ENCODE data around the gene FBLN7.

Gene FBLN7

DNA sequence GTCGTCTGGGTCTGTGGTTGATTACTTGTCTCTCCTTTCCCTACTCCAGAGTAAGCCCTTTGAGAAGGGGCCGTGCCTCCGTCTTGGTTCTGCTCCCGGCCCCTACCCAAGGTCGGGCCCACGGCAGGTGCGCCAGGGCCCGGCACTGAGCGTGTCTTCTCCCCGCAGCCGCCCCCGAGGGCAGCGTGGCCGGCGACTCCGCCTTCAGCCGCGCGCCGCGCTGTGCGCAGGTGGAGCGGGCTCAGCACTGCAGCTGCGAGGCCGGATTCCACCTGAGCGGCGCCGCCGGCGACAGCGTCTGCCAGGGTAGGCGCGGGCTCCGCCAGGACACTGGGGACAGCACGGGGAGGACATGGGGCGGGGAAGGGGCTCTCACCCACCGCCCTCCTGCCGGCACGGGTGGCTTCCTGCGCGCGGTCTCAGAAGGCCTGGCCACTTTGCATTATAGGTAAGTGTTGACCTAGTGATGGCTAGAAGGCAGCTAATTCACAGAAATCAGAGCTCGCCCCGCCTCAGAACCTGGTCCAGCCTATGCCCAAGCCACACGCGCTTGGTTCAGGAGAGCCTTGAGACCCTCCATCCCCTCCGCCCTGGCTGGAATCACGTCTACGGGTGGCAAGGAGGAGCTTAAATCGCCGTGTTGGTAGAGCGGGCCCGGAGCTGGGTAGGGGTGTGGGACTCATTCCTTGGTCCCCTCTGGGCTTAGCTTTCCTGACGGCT is 43.5 kb downstream of the FBLN7 start:
- DNase-seq (ENCODE audit: insufficient read length, low spot score) (no peak), FAIRE-seq (no peak)
- TF ChIP-seq POU2F2 (IDR thresholded peaks at IDR 0.05; ENCODE audit: low read depth, low read length) (no peak), TAF1 (IDR thresholded peaks at IDR 0.05; ENCODE audit: low read depth, low read length) (no peak), PAX5 (IDR thresholded peaks at IDR 0.05; ENCODE audit: insufficient read depth, low read length, severe bottlenecking) (no peak), POLR2AphosphoS5 (IDR thresholded peaks at IDR 0.05; ENCODE audit: low read depth, low read length) (no peak), POLR2A (IDR thresholded peaks at IDR 0.05; ENCODE audit: low read depth, low read length) (no peak), SPI1 (IDR thresholded peaks at IDR 0.05; ENCODE audit: low read depth, low read length) (no peak)

DNA sequence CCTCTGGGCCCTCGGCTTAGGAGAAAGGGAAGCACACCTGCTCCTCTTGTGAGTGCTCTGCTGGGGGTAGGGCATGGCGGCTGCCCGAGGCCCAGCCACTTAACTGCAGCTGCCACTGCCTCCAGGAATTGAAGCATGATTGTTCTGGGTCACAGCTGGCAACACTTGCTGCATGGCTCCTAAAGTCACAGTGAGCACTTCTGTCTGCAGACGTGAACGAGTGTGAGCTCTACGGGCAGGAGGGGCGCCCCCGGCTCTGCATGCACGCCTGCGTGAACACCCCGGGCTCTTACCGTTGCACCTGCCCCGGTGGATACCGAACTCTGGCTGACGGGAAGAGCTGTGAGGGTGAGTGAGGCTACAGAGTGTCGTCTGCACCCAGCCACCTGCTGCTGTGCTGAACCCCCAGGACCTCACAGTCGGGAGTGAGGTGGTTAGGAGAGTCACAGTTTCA is 44.4 kb downstream of the FBLN7 start:
- TF ChIP-seq POLR2A (IDR thresholded peaks at IDR 0.05; ENCODE audit: low read depth, low read length) (no peak), POLR2AphosphoS5 (IDR thresholded peaks at IDR 0.05; ENCODE audit: low read depth, low read length) (no peak), PAX5 (IDR thresholded peaks at IDR 0.05; ENCODE audit: insufficient read depth, low read length, severe bottlenecking) (no peak), POU2F2 (IDR thresholded peaks at IDR 0.05; ENCODE audit: low read depth, low read length) (no peak)
- FAIRE-seq, result peak; percentile 35
- no peak for DNase-seq (ENCODE audit: insufficient read length, low spot score)

DNA sequence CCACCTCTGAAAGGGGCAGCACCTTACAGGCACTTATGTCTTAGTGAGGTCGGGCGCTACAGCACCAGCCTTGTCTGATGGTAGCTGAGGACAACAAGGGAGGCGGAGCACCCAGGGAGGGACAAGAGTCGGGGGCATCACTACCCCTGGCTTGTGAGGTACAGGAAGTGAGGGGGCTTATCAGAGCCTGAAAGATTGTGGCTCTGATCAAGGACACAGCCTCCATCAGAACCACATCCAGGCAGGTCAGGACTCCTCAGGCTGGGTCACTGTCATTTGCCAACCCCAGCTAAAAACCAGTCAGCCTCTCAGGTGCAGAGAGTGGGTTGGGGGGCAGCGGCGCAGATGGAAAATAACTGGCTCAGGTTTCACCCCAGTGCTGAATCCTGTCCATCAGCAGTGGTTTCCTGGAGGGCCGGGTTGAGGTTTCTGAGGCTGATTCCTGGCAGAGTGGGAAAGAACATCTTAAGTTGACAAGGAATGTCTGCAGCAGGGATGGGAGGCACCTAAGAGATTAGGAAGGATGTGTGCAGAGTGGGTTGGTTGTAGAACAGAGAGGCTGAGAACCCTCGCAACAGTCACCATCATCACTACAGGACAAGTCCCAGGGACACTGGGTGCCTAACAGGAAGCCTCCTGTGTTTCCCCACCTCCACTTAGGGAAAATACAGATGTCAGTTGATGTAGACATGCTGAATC is 45.3 kb downstream of the FBLN7 start:
- DNase-seq (ENCODE audit: insufficient read length, low spot score) (no peak), FAIRE-seq (no peak)
- TF ChIP-seq POLR2AphosphoS5 (IDR thresholded peaks at IDR 0.05; ENCODE audit: low read depth, low read length) (no peak), POLR2A (IDR thresholded peaks at IDR 0.05; ENCODE audit: low read depth, low read length) (no peak), POU2F2 (IDR thresholded peaks at IDR 0.05; ENCODE audit: low read depth, low read length) (no peak), TAF1 (IDR thresholded peaks at IDR 0.05; ENCODE audit: low read depth, low read length) (no peak), SPI1 (IDR thresholded peaks at IDR 0.05; ENCODE audit: low read depth, low read length) (no peak), PAX5 (IDR thresholded peaks at IDR 0.05; ENCODE audit: insufficient read depth, low read length, severe bottlenecking) (no peak)

GRCh38 chr2:112184121-112184520 is 45.9 kb downstream of the FBLN7 start:
- TF ChIP-seq PAX5 (IDR thresholded peaks at IDR 0.05; ENCODE audit: insufficient read depth, low read length, severe bottlenecking), result no peak
- DNase-seq (ENCODE audit: insufficient read length, low spot score), result no peak
- no peak for FAIRE-seq

DNA sequence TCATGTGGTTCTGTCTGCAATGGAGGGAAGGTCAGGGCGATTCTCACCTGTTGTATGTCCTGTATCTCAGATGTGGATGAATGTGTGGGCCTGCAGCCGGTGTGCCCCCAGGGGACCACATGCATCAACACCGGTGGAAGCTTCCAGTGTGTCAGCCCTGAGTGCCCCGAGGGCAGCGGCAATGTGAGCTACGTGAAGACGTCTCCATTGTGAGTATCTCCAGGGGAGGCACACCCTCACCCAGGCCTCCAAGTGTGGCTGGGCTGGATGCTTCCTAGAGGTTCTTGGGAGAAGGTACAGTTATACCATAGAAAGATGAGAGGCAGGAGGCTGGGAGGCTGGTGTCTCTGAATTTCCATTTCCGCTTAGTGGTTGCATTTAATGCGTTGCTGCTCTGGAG is 46.9 kb downstream of the FBLN7 start:
- DNase-seq (ENCODE audit: insufficient read length, low spot score) (no peak), FAIRE-seq (no peak)
- TF ChIP-seq PAX5 (IDR thresholded peaks at IDR 0.05; ENCODE audit: insufficient read depth, low read length, severe bottlenecking) (no peak), SPI1 (IDR thresholded peaks at IDR 0.05; ENCODE audit: low read depth, low read length) (no peak), POU2F2 (IDR thresholded peaks at IDR 0.05; ENCODE audit: low read depth, low read length) (no peak), POLR2AphosphoS5 (IDR thresholded peaks at IDR 0.05; ENCODE audit: low read depth, low read length) (no peak), POLR2A (IDR thresholded peaks at IDR 0.05; ENCODE audit: low read depth, low read length) (no peak), TAF1 (IDR thresholded peaks at IDR 0.05; ENCODE audit: low read depth, low read length) (no peak)

GRCh38 chr2:112187046-112187715 is 49.0 kb downstream of the FBLN7 start:
- no peak for TF ChIP-seq POLR2A (IDR thresholded peaks at IDR 0.05; ENCODE audit: low read depth, low read length)
- TF ChIP-seq SPI1 (IDR thresholded peaks at IDR 0.05; ENCODE audit: low read depth, low read length), result no peak
- no peak for TF ChIP-seq POLR2AphosphoS5 (IDR thresholded peaks at IDR 0.05; ENCODE audit: low read depth, low read length)
- TF ChIP-seq TAF1 (IDR thresholded peaks at IDR 0.05; ENCODE audit: low read depth, low read length), result no peak
- no peak for TF ChIP-seq PAX5 (IDR thresholded peaks at IDR 0.05; ENCODE audit: insufficient read depth, low read length, severe bottlenecking)
- no peak for TF ChIP-seq POU2F2 (IDR thresholded peaks at IDR 0.05; ENCODE audit: low read depth, low read length)
- DNase-seq (ENCODE audit: insufficient read length, low spot score) (no peak), FAIRE-seq (no peak)

DNA sequence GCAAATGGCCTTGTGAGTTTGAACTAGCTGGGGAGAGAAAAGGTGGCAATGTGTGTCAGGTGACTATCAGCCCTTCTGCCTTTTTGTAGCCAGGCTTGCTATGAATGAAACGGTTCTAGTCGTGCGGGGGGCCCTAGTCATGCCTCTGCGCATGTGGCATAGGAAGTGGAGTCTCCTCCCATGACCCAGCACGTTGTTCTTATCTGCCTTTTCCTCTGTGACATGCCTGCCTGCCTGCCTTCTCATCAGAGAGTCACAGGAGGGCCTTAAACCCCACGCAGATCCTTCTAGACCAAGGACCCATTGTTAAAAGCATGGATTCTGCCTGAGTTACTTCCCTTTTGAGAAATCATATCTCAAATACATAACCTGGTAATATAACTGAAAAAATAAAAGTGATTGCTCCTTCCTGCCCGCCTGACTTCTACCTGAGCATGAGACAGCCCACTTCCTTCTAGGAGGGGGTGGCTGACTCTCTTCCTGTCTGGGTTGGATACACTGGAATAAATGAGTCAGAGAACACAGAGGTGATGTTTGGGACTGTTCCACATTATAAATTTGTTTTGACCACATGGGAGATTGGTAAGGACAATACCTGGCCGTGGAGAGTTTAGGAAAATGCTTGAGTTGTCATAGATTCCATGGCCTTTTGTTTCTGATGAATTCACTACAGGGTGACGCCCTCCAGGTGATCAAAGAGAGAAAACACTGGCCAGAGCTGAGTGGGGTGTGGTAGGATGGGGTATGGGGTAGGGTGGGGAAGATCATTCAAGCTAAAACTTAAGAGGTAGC is 49.8 kb downstream of the FBLN7 start:
- no peak for TF ChIP-seq TAF1 (IDR thresholded peaks at IDR 0.05; ENCODE audit: low read depth, low read length)
- peak; percentile 30; the same call in 1 of the 2 replicates for TF ChIP-seq SPI1 (IDR thresholded peaks at IDR 0.05; ENCODE audit: low read depth, low read length)
- DNase-seq (ENCODE audit: insufficient read length, low spot score), result peak; percentile 56
- FAIRE-seq, result peak; percentile 85

GRCh38 chr2:112189001-112189556 is 50.9 kb downstream of the FBLN7 start:
- TF ChIP-seq POLR2A (IDR thresholded peaks at IDR 0.05; ENCODE audit: low read depth, low read length) (no peak), TAF1 (IDR thresholded peaks at IDR 0.05; ENCODE audit: low read depth, low read length) (no peak), SPI1 (IDR thresholded peaks at IDR 0.05; ENCODE audit: low read depth, low read length) (no peak), POU2F2 (IDR thresholded peaks at IDR 0.05; ENCODE audit: low read depth, low read length) (no peak), POLR2AphosphoS5 (IDR thresholded peaks at IDR 0.05; ENCODE audit: low read depth, low read length) (no peak), PAX5 (IDR thresholded peaks at IDR 0.05; ENCODE audit: insufficient read depth, low read length, severe bottlenecking) (no peak)
- DNase-seq (ENCODE audit: insufficient read length, low spot score) (no peak), FAIRE-seq (no peak)

DNA sequence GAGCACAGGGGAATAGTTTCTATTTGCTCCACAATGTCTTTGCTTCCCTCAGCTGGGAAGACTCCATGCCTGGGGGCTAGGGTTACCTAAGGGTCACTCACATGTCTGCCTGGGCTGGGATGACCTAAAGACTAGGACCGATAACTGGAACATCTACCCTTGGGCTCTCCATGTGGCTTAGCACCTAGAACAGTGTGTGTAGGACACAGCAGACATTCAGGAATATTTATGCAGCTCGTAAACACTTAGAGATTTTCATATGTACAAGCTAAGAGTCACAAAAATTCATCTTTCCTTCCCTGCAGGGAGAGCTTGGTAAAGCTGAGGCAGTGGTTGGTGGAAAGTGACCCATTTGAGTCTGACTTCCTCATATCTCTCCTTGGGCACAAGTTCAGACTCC is 55.8 kb downstream of the FBLN7 start:
- no peak for TF ChIP-seq POLR2A (IDR thresholded peaks at IDR 0.05; ENCODE audit: low read depth, low read length)
- no peak for TF ChIP-seq TAF1 (IDR thresholded peaks at IDR 0.05; ENCODE audit: low read depth, low read length)
- no peak for TF ChIP-seq POU2F2 (IDR thresholded peaks at IDR 0.05; ENCODE audit: low read depth, low read length)
- TF ChIP-seq PAX5 (IDR thresholded peaks at IDR 0.05; ENCODE audit: insufficient read depth, low read length, severe bottlenecking), result no peak
- no peak for TF ChIP-seq POLR2AphosphoS5 (IDR thresholded peaks at IDR 0.05; ENCODE audit: low read depth, low read length)
- TF ChIP-seq SPI1 (IDR thresholded peaks at IDR 0.05; ENCODE audit: low read depth, low read length), result no peak
- FAIRE-seq (no peak), DNase-seq (ENCODE audit: insufficient read length, low spot score) (no peak)

Measured in GM12891 (cell line).